Measurements from ENCODE around the gene LTBR. TPM values are rescaled to one million over a fixed set of nuclear protein-coding genes. Genes with fewer than 3 reads are reported as not detected.

The LTBR gene
- total RNA-seq, 1 experiment from 2014 or later: 178 TPM

- Histone ChIP-seq H3F3A (ENCODE audit: insufficient read depth, low read depth) (peaks cover 1% of the 10 kb centered on the region; the same call in 1 of the 2 replicates), H3K4me2 (no peak overlapping the region), H3K9me3 (ENCODE audit: insufficient read depth, low read depth) (no peaks in the 10 kb centered on the region), H3K27me3 (ENCODE audit: insufficient read depth, low read depth) (no peaks in the 10 kb centered on the region), H4K20me1 (ENCODE audit: insufficient read depth) (no peaks in the 10 kb centered on the region), H3K36me3 (ENCODE audit: low read depth) (no peaks in the 10 kb centered on the region), H2AFZ (no peak overlapping the region), H3K27ac (no peak overlapping the region), H3K79me2 (ENCODE audit: low read depth) (no peaks in the 10 kb centered on the region), H3K4me3 (no peak overlapping the region), H3K9me2 (ENCODE audit: insufficient read depth) (no peaks in the 10 kb centered on the region), H3K4me1 (replicated peaks; ENCODE audit: insufficient read depth) (no peaks in the 10 kb centered on the region)
- no peak for TF ChIP-seq CTCF (conservative IDR thresholded peaks at IDR 0.05)
- TF ChIP-seq EZH2 (IDR thresholded peaks at IDR 0.05; ENCODE audit: low read depth): no peak
- POLR2A ChIA-PET (ENCODE audit: unreplicated experiment): interaction anchor here (0.6 kb wide), 1 partner anchor 354 kb away, joined by 3 read pairs; no protein-coding TSS in a partner anchor
- intact Hi-C loops (cut with micrococcal nuclease; ENCODE audit: unreplicated experiment): no loop called here
- no peak for DNase-seq
- no TSS peak for BruUV-seq (replicated peaks)
- CTCF ChIA-PET: no interaction called here
These were observed 53.6 kb downstream of the LTBR start for GRCh38 chr12:6437586-6437985.

- no peaks in the 10 kb centered on the region for H3K4me1 ChIP-seq (replicated peaks; ENCODE audit: insufficient read depth)
- no peaks in the 10 kb centered on the region for H3F3A ChIP-seq (ENCODE audit: insufficient read depth, low read depth)
- intact Hi-C loops (cut with micrococcal nuclease; ENCODE audit: unreplicated experiment): no loop called here
- H3K27me3 ChIP-seq (ENCODE audit: insufficient read depth, low read depth): no peaks in the 10 kb centered on the region
- no TSS peak for BruUV-seq (replicated peaks)
- TF ChIP-seq CTCF (conservative IDR thresholded peaks at IDR 0.05) (no peak), EZH2 (IDR thresholded peaks at IDR 0.05; ENCODE audit: low read depth) (no peak)
- no peaks in the 10 kb centered on the region for H3K9me3 ChIP-seq (ENCODE audit: insufficient read depth, low read depth)
- H3K27ac ChIP-seq: no peak overlapping the region
- H2AFZ ChIP-seq: no peak overlapping the region
- H3K36me3 ChIP-seq (ENCODE audit: low read depth): no peaks in the 10 kb centered on the region
- ChIA-PET CTCF (no interaction called here), POLR2A (ENCODE audit: unreplicated experiment) (no interaction called here)
- H3K9me2 ChIP-seq (ENCODE audit: insufficient read depth): no peaks in the 10 kb centered on the region
- no peak overlapping the region for H3K4me2 ChIP-seq
- H3K4me3 ChIP-seq: no peak overlapping the region
- H3K79me2 ChIP-seq (ENCODE audit: low read depth): no peaks in the 10 kb centered on the region
- no peaks in the 10 kb centered on the region for H4K20me1 ChIP-seq (ENCODE audit: insufficient read depth)
- DNase-seq: no peak
These were observed 54.4 kb downstream of the LTBR start for GRCh38 chr12:6438345-6438744.

- intact Hi-C loops (cut with micrococcal nuclease; ENCODE audit: unreplicated experiment): no loop called here
- Histone ChIP-seq H3F3A (ENCODE audit: insufficient read depth, low read depth) (no peaks in the 10 kb centered on the region), H3K27me3 (ENCODE audit: insufficient read depth, low read depth) (no peaks in the 10 kb centered on the region), H4K20me1 (ENCODE audit: insufficient read depth) (no peaks in the 10 kb centered on the region), H3K36me3 (ENCODE audit: low read depth) (no peaks in the 10 kb centered on the region), H3K9me2 (ENCODE audit: insufficient read depth) (no peaks in the 10 kb centered on the region), H3K4me3 (no peak overlapping the region), H3K4me1 (replicated peaks; ENCODE audit: insufficient read depth) (no peaks in the 10 kb centered on the region), H3K9me3 (ENCODE audit: insufficient read depth, low read depth) (no peaks in the 10 kb centered on the region), H3K4me2 (no peak overlapping the region), H3K27ac (no peak overlapping the region), H2AFZ (no peak overlapping the region), H3K79me2 (ENCODE audit: low read depth) (no peaks in the 10 kb centered on the region)
- BruUV-seq (replicated peaks): no TSS peak
- ChIA-PET POLR2A (ENCODE audit: unreplicated experiment) (no interaction called here), CTCF (interaction anchor here (0.5 kb wide), 1 partner anchor 33 kb away, joined by 4 read pairs; no protein-coding TSS in a partner anchor)
- TF ChIP-seq EZH2 (IDR thresholded peaks at IDR 0.05; ENCODE audit: low read depth) (no peak), CTCF (conservative IDR thresholded peaks at IDR 0.05) (no peak)
- no peak for DNase-seq
These were observed 56.4 kb downstream of the LTBR start for GRCh38 chr12:6440391-6440790.

Other genes starting within 250 kb of the LTBR start
- 319 and 374 TPM in 2 replicates for gene CD9, start 183.8 kb upstream of the LTBR start, total RNA-seq (2021)
- gene PLEKHG6, start 73.5 kb upstream of the LTBR start, total RNA-seq (2021): 86.5 and 89.9 TPM in 2 replicates
- gene TNFRSF1A, start 42.1 kb upstream of the LTBR start, total RNA-seq (2021): 144 and 165 TPM in 2 replicates
- 460 and 549 TPM in 2 replicates for gene SCNN1A, start 8.6 kb upstream of the LTBR start, total RNA-seq (2021)
- not detected in 2 replicates for gene CD27, start 60.8 kb downstream of the LTBR start, total RNA-seq (2021)
- 26.0 and 27.8 TPM in 2 replicates for gene TAPBPL, start 67.9 kb downstream of the LTBR start, total RNA-seq (2021)
- 7.7 and 9.1 TPM in 2 replicates for gene VAMP1, start 86.5 kb downstream of the LTBR start, total RNA-seq (2021)
- 432 and 456 TPM in 2 replicates for gene MRPL51, start 109.1 kb downstream of the LTBR start, total RNA-seq (2021)
- gene NCAPD2, start 109.9 kb downstream of the LTBR start, total RNA-seq (2021): 220 and 266 TPM in 2 replicates
- gene GAPDH, start 150.4 kb downstream of the LTBR start, total RNA-seq (2021): 6,143 and 8,169 TPM in 2 replicates
- gene IFFO1, start 171.9 kb downstream of the LTBR start, total RNA-seq (2021): 0.65 and 0.70 TPM in 2 replicates
- gene NOP2, start 184.1 kb downstream of the LTBR start, total RNA-seq (2021): 97.5 and 101 TPM in 2 replicates
- 359 and 373 TPM in 2 replicates for gene CHD4, start 223.2 kb downstream of the LTBR start, total RNA-seq (2021)